Measurements from ENCODE around the gene ENTPD6.
"Not testable (repeated sequence)": the region's sequence is repeated elsewhere in the genome, so short reads cannot be mapped to it uniquely, and the experiment has no call there.

The ENTPD6 gene

DNA sequence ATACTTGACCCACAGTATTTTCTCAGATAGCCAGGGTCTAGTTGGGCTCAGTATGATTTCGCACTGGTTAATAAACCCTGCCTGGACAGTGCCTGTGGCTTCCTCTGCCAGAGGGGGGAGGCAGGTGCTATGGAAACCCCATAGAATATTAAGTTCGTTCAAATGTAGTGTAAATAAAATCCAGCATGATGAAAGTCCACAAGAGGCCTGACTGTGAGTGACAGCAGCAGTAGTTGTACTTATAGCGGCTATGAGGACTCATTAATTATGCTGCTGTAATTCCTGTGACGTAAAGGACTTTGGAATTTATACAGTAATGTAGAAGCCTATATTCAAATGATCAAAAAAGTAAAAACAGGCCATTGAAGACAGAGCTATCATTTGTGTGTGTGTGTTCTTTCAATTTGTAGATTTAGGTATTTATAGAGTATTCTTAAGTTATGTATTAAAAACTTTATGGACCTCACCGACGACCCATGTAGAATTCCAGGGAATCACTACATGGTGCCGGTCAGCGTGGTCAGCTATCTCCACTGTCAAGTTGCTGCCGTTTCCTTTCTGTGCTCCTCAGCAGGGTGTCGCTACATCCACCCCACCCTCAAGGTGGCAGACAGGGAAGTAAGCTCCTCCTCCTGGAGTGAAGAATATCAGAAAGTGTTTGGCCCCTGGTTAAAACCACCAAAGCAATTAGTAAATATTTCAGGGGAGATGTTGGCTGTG is 62.4 kb downstream of the ENTPD6 start:
- no peak overlapping the region for H3K4me3 ChIP-seq (ENCODE audit: low read depth, low read length)
- DNase-seq (ENCODE audit: low read depth, low spot score): no peak
- in situ Hi-C loops (cut with HindIII; ENCODE audit: low sequenced_read_pairs): no loop called here
- TF ChIP-seq, protein P1, sequence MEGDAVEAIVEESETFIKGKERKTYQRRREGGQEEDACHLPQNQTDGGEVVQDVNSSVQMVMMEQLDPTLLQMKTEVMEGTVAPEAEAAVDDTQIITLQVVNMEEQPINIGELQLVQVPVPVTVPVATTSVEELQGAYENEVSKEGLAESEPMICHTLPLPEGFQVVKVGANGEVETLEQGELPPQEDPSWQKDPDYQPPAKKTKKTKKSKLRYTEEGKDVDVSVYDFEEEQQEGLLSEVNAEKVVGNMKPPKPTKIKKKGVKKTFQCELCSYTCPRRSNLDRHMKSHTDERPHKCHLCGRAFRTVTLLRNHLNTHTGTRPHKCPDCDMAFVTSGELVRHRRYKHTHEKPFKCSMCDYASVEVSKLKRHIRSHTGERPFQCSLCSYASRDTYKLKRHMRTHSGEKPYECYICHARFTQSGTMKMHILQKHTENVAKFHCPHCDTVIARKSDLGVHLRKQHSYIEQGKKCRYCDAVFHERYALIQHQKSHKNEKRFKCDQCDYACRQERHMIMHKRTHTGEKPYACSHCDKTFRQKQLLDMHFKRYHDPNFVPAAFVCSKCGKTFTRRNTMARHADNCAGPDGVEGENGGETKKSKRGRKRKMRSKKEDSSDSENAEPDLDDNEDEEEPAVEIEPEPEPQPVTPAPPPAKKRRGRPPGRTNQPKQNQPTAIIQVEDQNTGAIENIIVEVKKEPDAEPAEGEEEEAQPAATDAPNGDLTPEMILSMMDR (IDR thresholded peaks at IDR 0.05; ENCODE audit: low read depth, low read length): no peak

DNA sequence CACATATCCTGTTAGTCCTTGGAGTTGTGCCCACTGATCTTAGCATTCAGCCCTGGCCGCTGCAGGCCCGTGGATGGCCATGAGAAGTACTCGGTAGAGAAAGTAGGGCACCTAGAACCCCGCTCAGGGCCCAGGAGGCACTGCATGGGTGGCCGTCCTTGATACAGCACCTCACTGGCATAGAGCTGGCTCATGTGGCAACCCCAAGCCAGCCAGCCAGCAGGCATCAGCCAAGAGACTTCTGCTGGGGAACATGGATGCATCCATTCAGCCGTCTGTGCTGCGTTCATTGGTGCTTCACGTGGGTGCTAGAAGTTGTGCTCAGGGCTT is 62.9 kb downstream of the ENTPD6 start:
- no peak for DNase-seq (ENCODE audit: low read depth, low spot score)
- TF ChIP-seq, protein P1 (IDR thresholded peaks at IDR 0.05; ENCODE audit: low read depth, low read length): no peak
- in situ Hi-C loops (cut with HindIII; ENCODE audit: low sequenced_read_pairs): no loop called here
- no peak overlapping the region for H3K4me3 ChIP-seq (ENCODE audit: low read depth, low read length)

DNA sequence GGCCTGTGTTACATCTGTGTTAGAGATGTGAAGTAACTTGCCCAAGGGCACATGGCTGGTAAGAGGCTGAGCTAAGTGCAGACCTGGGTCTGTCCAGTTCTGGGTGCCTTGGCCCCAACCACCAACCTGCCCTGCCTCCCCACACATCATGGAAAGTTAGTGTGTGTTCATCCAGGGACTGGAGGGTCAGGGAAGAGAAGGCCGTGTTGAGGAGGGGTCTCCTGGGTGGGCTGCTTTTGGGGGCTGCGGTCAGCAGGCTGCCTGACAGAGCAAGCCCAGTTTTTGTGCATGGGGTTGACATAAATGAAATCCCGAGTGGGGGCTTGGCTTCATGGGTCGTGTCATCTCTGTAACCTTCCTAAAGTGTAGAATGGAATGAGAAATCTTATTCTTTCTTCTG is 63.3 kb downstream of the ENTPD6 start:
- in situ Hi-C loops (cut with HindIII; ENCODE audit: low sequenced_read_pairs): no loop called here
- TF ChIP-seq, protein P1 (IDR thresholded peaks at IDR 0.05; ENCODE audit: low read depth, low read length): no peak

DNA sequence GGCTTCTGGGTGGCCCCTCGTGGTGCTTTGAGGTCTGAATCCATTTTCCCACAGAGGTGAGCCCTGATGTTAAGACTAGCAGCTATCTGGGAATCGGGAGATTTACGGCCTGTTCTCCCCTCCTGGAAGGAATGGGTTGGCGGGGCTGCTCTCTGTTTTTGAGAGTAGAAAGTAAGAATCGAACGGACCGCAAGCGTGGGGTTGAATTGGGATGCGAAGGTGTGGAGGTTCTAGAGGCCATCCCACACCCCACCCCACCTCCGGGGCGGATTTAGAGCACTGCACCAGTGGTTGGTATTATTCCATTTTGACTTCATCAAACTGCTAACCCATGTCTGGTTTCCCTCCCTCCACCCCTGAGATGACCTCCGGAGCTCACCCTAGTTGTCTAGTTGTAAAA is 63.8 kb downstream of the ENTPD6 start:
- in situ Hi-C loops (cut with HindIII; ENCODE audit: low sequenced_read_pairs): no loop called here
- no peak overlapping the region for H3K4me3 ChIP-seq (ENCODE audit: low read depth, low read length)
- DNase-seq (ENCODE audit: low read depth, low spot score): no peak
- TF ChIP-seq, protein P1 (IDR thresholded peaks at IDR 0.05; ENCODE audit: low read depth, low read length): no peak

More for the DNA sequence above, 63.3 kb downstream of the ENTPD6 start:
- no peak overlapping the region for H3K4me3 ChIP-seq (ENCODE audit: low read depth, low read length)
- no peak for DNase-seq (ENCODE audit: low read depth, low spot score)

DNA sequence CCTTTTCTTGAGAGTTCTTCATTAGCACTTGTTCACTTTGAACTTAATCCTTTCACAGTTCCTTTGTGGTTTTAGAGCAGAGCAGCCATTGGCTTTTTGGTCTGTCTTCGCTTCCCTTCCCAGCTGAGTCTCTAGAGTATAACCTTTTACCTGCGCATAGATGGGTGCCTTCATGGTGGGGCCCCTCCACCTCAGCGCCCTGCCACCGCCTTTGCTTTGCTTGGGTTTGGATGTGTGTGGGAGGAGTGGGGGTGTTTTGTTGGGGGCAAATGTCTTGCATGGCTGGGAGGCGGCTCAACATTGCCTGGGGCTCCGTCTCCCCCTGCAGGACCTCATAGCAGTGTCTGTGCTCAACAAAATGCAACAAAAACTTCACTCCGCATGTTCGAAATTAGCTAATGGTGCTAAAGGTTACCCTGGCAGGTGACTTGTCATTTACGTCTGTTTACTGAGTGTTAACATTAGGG is 64.3 kb downstream of the ENTPD6 start:
- in situ Hi-C loops (cut with HindIII; ENCODE audit: low sequenced_read_pairs): no loop called here
- no peak overlapping the region for H3K4me3 ChIP-seq (ENCODE audit: low read depth, low read length)
- TF ChIP-seq, protein P1 (IDR thresholded peaks at IDR 0.05; ENCODE audit: low read depth, low read length): no peak
- no peak for DNase-seq (ENCODE audit: low read depth, low spot score)

DNA sequence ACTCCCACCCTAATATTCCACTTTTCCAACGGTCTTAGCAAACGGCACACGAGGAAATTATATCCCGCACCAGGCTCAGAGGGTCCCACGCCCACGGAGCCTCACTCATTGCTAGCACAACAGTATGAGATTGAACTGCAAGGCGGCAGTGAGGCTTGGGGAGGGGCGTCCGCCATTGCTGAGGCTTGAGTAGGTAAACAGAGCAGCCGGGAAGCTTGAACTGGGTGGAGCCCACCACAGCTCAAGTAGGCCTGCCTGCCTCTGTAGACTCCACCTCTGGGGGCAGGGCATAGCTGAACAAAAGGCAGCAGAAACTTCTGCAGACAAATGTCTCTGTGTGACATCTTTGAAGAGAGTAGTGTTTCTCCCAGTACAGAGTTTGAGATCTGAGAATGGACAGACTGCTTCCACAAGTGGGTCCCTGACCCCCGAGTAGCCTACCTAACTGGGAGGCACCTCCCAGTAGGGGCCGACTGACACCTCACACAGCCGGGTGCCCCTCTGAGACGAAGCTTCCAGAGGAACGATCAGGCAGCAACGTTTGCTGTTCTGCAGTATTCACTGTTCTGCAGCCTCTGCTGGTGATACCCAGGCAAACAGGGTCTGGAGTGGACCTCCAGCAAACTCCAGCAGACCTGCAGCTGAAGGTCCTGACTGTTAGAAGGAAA is 65.4 kb downstream of the ENTPD6 start:
- H3K4me3 ChIP-seq (ENCODE audit: low read depth, low read length); in situ Hi-C loops (cut with HindIII; ENCODE audit: low sequenced_read_pairs); DNase-seq (ENCODE audit: low read depth, low spot score): not testable (repeated sequence)

Measured in astrocyte of the spinal cord (primary cell).